ENCODE data around the gene MYCBP2.

- TF ChIP-seq, protein P1, sequence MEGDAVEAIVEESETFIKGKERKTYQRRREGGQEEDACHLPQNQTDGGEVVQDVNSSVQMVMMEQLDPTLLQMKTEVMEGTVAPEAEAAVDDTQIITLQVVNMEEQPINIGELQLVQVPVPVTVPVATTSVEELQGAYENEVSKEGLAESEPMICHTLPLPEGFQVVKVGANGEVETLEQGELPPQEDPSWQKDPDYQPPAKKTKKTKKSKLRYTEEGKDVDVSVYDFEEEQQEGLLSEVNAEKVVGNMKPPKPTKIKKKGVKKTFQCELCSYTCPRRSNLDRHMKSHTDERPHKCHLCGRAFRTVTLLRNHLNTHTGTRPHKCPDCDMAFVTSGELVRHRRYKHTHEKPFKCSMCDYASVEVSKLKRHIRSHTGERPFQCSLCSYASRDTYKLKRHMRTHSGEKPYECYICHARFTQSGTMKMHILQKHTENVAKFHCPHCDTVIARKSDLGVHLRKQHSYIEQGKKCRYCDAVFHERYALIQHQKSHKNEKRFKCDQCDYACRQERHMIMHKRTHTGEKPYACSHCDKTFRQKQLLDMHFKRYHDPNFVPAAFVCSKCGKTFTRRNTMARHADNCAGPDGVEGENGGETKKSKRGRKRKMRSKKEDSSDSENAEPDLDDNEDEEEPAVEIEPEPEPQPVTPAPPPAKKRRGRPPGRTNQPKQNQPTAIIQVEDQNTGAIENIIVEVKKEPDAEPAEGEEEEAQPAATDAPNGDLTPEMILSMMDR (IDR thresholded peaks at IDR 0.05) = peak in 1 of 6 experiments; percentile 9
- TF ChIP-seq POLR2A (IDR thresholded peaks at IDR 0.05) = peak; percentile 75 to 89
These were observed at the start of gene MYCBP2 for GRCh38 chr13:77326905-77327604.
